ENCODE results near the gene LIPT1. TPM values are rescaled to one million over a fixed set of nuclear protein-coding genes. Genes with fewer than 3 reads are reported as not detected.

Gene LIPT1
- total RNA-seq = 1 to 10 TPM; 3.7 to 5.9 TPM

GRCh38 chr2:99154643-99155536 lies at the start of gene LIPT1, which contains the start of gene TSGA10:
LIPT1 (plus strand) TSS chr2:99154967; CDS start chr2:99161958, 6,991 bp downstream.
TSGA10 (minus strand) TSS chr2:99154942; CDS start chr2:99109439, 45,503 bp downstream.

GRCh38 chr2:99141110-99142108 lies 13.4 kb upstream of the LIPT1 start, which contains the start of gene C2orf15:
C2orf15 (plus strand) TSS chr2:99141707; CDS start chr2:99150559, 8,852 bp downstream.

GRCh38 chr2:99180755-99181623 lies 26.2 kb downstream of the LIPT1 start, which contains the start of the genes MITD1 and MRPL30:
MITD1 (minus strand) TSS chr2:99181058; CDS start chr2:99180981, 77 bp downstream.
MRPL30 (plus strand) TSS chr2:99181184; CDS start chr2:99186204, 5,020 bp downstream.

Small RNA genes lying within 50 kb of the gene (small RNA-seq; reads per million reads assigned to genes)
- 0 reads per million in 2 donors for gene AC092587.1

Other genes starting within 250 kb of the LIPT1 start
- gene CRACDL, start 218.7 kb upstream of the LIPT1 start, total RNA-seq = not detected
- gene C2orf15, start 13.3 kb upstream of the LIPT1 start, total RNA-seq = under 1 TPM in 1 of 2 donors, not detected in 1; 0.34 TPM
- 1 to 10 TPM; 4.0 to 6.2 TPM for gene TSGA10, start within 50 bp of the LIPT1 start, total RNA-seq
- 10 to 100 TPM; 20.6 to 21.3 TPM for gene MITD1, start 26.1 kb downstream of the LIPT1 start, total RNA-seq
- 10 to 100 TPM; 26.8 to 55.9 TPM for gene MRPL30, start 26.2 kb downstream of the LIPT1 start, total RNA-seq
- gene LYG2, start 100.7 kb downstream of the LIPT1 start, total RNA-seq = not detected
- gene LYG1, start 146.2 kb downstream of the LIPT1 start, total RNA-seq = not detected
- 10 to 100 TPM; 74.0 to 94.2 TPM for gene TXNDC9, start 181.4 kb downstream of the LIPT1 start, total RNA-seq
- 10 to 100 TPM; 16.9 to 20.6 TPM for gene EIF5B, start 182.4 kb downstream of the LIPT1 start, total RNA-seq

Data from melanocyte of skin (primary cell).